Activated CD4-positive, alpha-beta memory T cell treated with anti-CD3 and anti-CD28 coated beads for 36 hours (primary cell): ENCODE data around the gene FOXN3. TPM values are rescaled to one million over a fixed set of nuclear protein-coding genes. Genes with fewer than 3 reads are reported as not detected.

Source experiments
- CTCF ChIA-PET: fragments of 350-600 bp; sonication (Branson Sonifier 250); formaldehyde crosslinking; loops from one replicate; lab custom pipeline; 2021; ENCODE audit warnings: antibody characterized with exemption, inconsistent platforms; lab: Charles Lee
- POLR2A ChIA-PET: fragments of 350-600 bp; sonication (Branson Sonifier 250); formaldehyde crosslinking; loops from one replicate; lab custom pipeline; 2021; ENCODE audit warnings: antibody characterized with exemption; lab: Charles Lee
- DNase-seq: peaks from one replicate; pipeline ENCODE4 v3.0.0-alpha.2; 2020
- H3K27ac Mint-ChIP-seq: one replicate; pipeline ENCODE4 v1.8.0; 2021; ENCODE audit warnings: mixed read lengths
- H3K27me3 Mint-ChIP-seq: one replicate; pipeline ENCODE4 v1.8.0; 2021; ENCODE audit warnings: mixed read lengths
- H3K36me3 Mint-ChIP-seq: one replicate; pipeline ENCODE4 v1.8.0; 2021; ENCODE audit warnings: mixed read lengths
- H3K4me1 Mint-ChIP-seq: one replicate; pipeline ENCODE4 v1.8.0; 2021; ENCODE audit warnings: low read depth, mixed read lengths
- H3K4me3 Mint-ChIP-seq: one replicate; pipeline ENCODE4 v1.8.0; 2021; ENCODE audit warnings: mild to moderate bottlenecking, mixed read lengths
- H3K9me3 Mint-ChIP-seq: one replicate; pipeline ENCODE4 v1.8.0; 2021; ENCODE audit warnings: mixed read lengths
- intact Hi-C: fragments of 100-400 bp; cut with micrococcal nuclease; formaldehyde crosslinking; loops from one replicate; pipeline ENCODE4 v1.15.1; 2023
- total RNA-seq, 2 experiments: library from RNA; stranded (reverse); gene quantifications; one replicate each; pipeline ENCODE4 v1.2.3, GENCODE V29; 2021

The FOXN3 gene
- total RNA-seq, 2 experiments from 2014 or later, result 59.1 to 63.5 TPM

- intact Hi-C loops, result no loop called here
- POLR2A ChIA-PET, result no interaction called here
Observed at GRCh38 chr14:89138846-89139245, 278.2 kb downstream of the FOXN3 start.

GRCh38 chr14:89137526-89138163 is 279.4 kb downstream of the FOXN3 start:
- H3K27ac Mint-ChIP-seq, result no peak overlapping the region
- intact Hi-C loops, result no loop called here
- ChIA-PET POLR2A (no interaction called here), CTCF (no interaction called here)
- H3K4me1 Mint-ChIP-seq, result no peaks in the 10 kb centered on the region
- H3K27me3 Mint-ChIP-seq, result peaks cover 1% of the 10 kb centered on the region
- peaks cover 17% of the 10 kb centered on the region for H3K9me3 Mint-ChIP-seq
- peaks cover 2% of the 10 kb centered on the region for H3K36me3 Mint-ChIP-seq
- H3K4me3 Mint-ChIP-seq, result no peak overlapping the region
- DNase-seq, result no peak

More at GRCh38 chr14:89138846-89139245, 278.2 kb downstream of the FOXN3 start:
- CTCF ChIA-PET, result no interaction called here
- Mint-ChIP-seq H3K4me3 (no peak overlapping the region), H3K27me3 (peaks cover 1% of the 10 kb centered on the region), H3K4me1 (no peaks in the 10 kb centered on the region), H3K9me3 (peaks cover 17% of the 10 kb centered on the region), H3K36me3 (peaks cover 2% of the 10 kb centered on the region), H3K27ac (no peak overlapping the region)
- no peak for DNase-seq

DNA sequence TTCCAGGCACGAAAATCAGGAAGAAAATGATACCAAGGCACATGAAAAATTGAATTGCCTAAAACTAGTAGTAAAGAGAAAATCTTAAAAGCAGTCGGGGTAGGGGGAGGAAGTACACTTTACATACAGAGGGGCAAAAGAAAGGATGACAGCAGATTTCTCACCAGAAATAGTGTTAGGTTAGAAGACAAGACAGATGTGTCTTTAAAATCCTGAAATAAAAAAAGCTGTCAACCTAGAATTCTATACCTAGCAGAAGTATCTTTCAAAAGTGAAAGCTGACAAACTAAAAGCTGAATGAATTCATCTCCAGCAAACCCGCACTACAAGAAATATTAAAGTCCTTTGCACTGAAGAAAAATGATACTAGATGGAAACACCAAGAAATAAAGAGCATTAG is 280.4 kb downstream of the FOXN3 start:
- ChIA-PET CTCF (no interaction called here), POLR2A (no interaction called here)
- H3K9me3 Mint-ChIP-seq, result peaks cover 17% of the 10 kb centered on the region
- no peak for DNase-seq
- no peak overlapping the region for H3K27ac Mint-ChIP-seq
- peaks cover 1% of the 10 kb centered on the region for H3K27me3 Mint-ChIP-seq
- no peak overlapping the region for H3K4me3 Mint-ChIP-seq
- H3K36me3 Mint-ChIP-seq, result peaks cover 2% of the 10 kb centered on the region
- intact Hi-C loops, result no loop called here
- H3K4me1 Mint-ChIP-seq, result no peaks in the 10 kb centered on the region

GRCh38 chr14:89134640-89135039 is 282.4 kb downstream of the FOXN3 start:
- Mint-ChIP-seq H3K9me3 (peaks cover 17% of the 10 kb centered on the region), H3K27me3 (no peaks in the 10 kb centered on the region), H3K4me3 (no peak overlapping the region), H3K27ac (no peak overlapping the region), H3K36me3 (peaks cover 2% of the 10 kb centered on the region), H3K4me1 (no peaks in the 10 kb centered on the region)
- ChIA-PET POLR2A (no interaction called here), CTCF (no interaction called here)
- intact Hi-C loops, result no loop called here
- no peak for DNase-seq

DNA sequence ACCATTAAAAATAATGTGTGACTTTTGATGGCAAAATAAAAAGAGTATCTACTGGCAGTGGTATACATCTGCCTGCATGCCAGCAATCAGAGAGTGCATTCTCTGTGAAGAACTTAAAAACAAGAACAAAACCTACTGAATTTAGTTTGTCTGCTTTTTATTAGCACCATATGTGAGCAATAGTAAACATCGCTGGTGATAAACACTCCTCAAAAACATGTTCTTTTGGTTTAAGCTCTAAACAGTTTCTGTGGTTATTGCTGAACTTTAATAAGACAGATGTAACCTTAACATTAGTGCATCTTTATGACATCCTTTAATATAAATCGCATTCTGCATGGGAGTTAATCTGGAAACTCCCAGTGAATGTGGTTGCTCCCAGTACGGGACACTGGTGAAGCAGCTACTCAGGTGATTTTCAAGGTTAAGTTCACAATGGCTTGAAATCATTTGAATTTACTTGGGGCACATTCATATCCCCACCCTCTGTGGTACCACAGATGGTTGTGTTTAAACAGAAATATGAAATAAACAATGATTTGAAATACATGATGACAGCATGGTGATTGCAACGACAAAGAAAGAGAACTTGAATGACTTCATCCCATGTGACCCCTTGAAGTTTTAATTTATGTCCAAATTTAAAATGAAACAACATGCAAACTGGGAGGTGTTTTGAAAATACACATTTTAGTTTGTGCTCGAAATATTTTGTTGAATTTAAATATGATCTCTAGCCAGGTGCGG is 285.9 kb downstream of the FOXN3 start:
- Mint-ChIP-seq H3K4me3 (no peak overlapping the region), H3K4me1 (no peaks in the 10 kb centered on the region), H3K27me3 (no peaks in the 10 kb centered on the region), H3K27ac (no peak overlapping the region), H3K9me3 (peaks cover 9% of the 10 kb centered on the region), H3K36me3 (peaks cover 2% of the 10 kb centered on the region)
- no peak for DNase-seq
- ChIA-PET POLR2A (no interaction called here), CTCF (no interaction called here)
- intact Hi-C loops, result no loop called here

DNA sequence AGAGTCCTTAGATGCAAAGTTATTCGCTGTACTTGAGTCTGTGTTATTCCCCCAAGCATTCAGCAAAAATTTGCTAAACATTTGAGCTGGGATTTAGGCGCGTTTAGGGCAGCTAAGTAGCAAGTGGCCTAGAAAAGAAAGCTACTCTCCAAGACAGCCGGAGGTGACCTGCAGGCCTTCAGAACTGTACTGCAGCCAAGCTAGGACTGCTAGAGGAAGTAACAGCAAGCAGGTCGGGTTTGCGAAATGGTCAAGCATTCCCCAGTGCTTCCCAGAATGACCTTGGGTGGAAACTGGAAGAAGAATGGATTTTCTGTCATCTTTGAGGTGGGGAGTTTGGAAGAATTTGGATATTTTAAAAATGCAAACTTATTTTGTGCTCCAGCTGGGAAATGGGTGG is 287.5 kb downstream of the FOXN3 start:
- POLR2A ChIA-PET, result no interaction called here
- no peaks in the 10 kb centered on the region for H3K9me3 Mint-ChIP-seq
- CTCF ChIA-PET, result no interaction called here
- intact Hi-C loops, result no loop called here
- H3K27ac Mint-ChIP-seq, result no peak overlapping the region
- H3K4me3 Mint-ChIP-seq, result no peak overlapping the region
- no peaks in the 10 kb centered on the region for H3K4me1 Mint-ChIP-seq
- no peak for DNase-seq
- no peaks in the 10 kb centered on the region for H3K27me3 Mint-ChIP-seq
- H3K36me3 Mint-ChIP-seq, result no peaks in the 10 kb centered on the region

DNA sequence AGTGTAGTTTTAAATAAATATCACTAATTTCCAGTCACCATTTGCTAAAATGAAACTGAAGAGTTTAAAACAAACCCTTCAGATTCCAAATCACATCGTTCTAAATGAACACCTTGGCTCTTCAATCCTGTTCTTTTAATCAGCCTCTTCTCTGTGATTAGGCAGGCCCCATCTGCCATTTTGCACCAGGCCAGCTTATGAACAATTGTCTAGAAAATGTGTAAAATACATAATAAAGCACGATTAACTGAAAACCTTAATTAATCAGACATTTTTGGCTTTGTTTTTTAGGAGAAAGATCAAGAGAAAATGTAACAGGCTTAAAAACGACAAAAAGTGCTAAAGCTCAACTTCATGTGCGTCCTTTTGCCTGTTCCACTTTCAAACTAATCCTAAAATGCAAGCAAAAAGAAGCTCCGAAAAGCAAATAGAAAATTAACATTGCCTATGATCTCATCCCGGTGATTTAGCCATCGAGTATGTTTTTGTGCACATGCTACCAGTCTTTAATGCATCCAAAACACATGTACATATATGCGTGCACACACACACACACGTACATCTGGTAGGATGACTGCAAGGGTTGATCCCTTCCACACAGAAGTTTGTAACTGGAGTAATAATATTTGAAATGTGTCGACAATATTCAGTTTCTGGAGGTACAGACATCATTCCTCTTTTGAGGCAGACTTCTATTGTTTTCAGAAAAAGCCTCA is 288.6 kb downstream of the FOXN3 start:
- H3K9me3 Mint-ChIP-seq, result no peaks in the 10 kb centered on the region
- H3K27ac Mint-ChIP-seq, result no peak overlapping the region
- no peak for DNase-seq
- H3K4me3 Mint-ChIP-seq, result no peak overlapping the region
- intact Hi-C loops, result no loop called here
- ChIA-PET POLR2A (no interaction called here), CTCF (no interaction called here)
- no peaks in the 10 kb centered on the region for H3K4me1 Mint-ChIP-seq
- no peaks in the 10 kb centered on the region for H3K27me3 Mint-ChIP-seq
- H3K36me3 Mint-ChIP-seq, result no peaks in the 10 kb centered on the region

DNA sequence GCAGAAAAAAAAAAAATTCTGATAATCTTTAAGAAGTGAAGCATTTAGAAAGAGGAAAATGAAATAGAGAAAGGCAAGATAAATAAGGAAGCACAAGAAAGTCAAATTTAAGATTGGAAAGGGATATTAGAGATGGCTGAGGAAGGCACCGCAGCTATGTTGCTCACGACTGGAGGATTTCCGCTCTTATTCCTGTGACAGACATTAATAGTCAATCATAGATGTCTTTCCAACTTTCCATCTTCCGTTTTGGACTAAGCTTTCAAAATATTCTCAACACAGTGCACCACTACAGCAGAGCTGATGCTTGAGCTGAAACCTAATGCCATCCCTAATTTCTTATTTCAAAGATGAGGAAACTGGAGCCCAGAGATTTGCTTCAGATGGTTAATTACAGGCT is 290.6 kb downstream of the FOXN3 start:
- DNase-seq, result no peak
- Mint-ChIP-seq H3K9me3 (no peaks in the 10 kb centered on the region), H3K4me3 (no peak overlapping the region), H3K27ac (no peak overlapping the region), H3K27me3 (peaks cover 5% of the 10 kb centered on the region), H3K36me3 (no peaks in the 10 kb centered on the region), H3K4me1 (no peaks in the 10 kb centered on the region)
- intact Hi-C loops, result no loop called here
- POLR2A ChIA-PET, result no interaction called here
- CTCF ChIA-PET, result no interaction called here

GRCh38 chr14:89125216-89125615 is 291.8 kb downstream of the FOXN3 start:
- ChIA-PET CTCF (no interaction called here), POLR2A (no interaction called here)
- peaks cover 5% of the 10 kb centered on the region for H3K27me3 Mint-ChIP-seq
- intact Hi-C loops, result no loop called here
- no peaks in the 10 kb centered on the region for H3K36me3 Mint-ChIP-seq
- H3K4me1 Mint-ChIP-seq, result no peaks in the 10 kb centered on the region
- no peak overlapping the region for H3K4me3 Mint-ChIP-seq
- DNase-seq, result no peak
- no peak overlapping the region for H3K27ac Mint-ChIP-seq
- H3K9me3 Mint-ChIP-seq, result no peaks in the 10 kb centered on the region

- Mint-ChIP-seq H3K36me3 (no peaks in the 10 kb centered on the region), H3K27me3 (peaks cover 5% of the 10 kb centered on the region), H3K27ac (no peak overlapping the region), H3K9me3 (peaks cover 10% of the 10 kb centered on the region), H3K4me3 (no peak overlapping the region), H3K4me1 (no peaks in the 10 kb centered on the region)
- ChIA-PET POLR2A (no interaction called here), CTCF (no interaction called here)
- no peak for DNase-seq
- intact Hi-C loops, result no loop called here
Observed at GRCh38 chr14:89123851-89124250, 293.2 kb downstream of the FOXN3 start.

DNA sequence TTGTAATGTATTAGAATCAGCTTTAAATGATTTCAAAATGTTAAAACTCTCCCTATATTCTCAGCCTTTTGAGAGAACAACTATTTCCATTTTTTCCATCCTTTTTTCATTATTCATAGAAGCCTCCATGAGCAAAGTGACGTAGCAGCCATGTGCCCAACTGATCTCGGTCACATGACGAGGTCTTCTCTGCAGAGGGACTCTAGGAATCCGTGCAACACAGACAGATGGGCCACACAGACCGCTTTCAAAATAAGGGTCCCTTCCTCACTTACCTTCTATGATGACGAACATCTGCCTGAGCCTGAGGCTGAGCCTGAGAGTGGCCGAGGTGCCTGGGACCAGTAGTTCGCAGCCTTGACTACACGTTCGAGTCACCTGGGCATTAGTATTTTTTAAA is 293.8 kb downstream of the FOXN3 start:
- no peak overlapping the region for H3K27ac Mint-ChIP-seq
- no peaks in the 10 kb centered on the region for H3K4me1 Mint-ChIP-seq
- H3K9me3 Mint-ChIP-seq, result peaks cover 12% of the 10 kb centered on the region
- intact Hi-C loops, result no loop called here
- H3K4me3 Mint-ChIP-seq, result no peak overlapping the region
- DNase-seq, result no peak
- peaks cover 5% of the 10 kb centered on the region for H3K27me3 Mint-ChIP-seq
- POLR2A ChIA-PET, result no interaction called here
- CTCF ChIA-PET, result no interaction called here
- no peaks in the 10 kb centered on the region for H3K36me3 Mint-ChIP-seq

DNA sequence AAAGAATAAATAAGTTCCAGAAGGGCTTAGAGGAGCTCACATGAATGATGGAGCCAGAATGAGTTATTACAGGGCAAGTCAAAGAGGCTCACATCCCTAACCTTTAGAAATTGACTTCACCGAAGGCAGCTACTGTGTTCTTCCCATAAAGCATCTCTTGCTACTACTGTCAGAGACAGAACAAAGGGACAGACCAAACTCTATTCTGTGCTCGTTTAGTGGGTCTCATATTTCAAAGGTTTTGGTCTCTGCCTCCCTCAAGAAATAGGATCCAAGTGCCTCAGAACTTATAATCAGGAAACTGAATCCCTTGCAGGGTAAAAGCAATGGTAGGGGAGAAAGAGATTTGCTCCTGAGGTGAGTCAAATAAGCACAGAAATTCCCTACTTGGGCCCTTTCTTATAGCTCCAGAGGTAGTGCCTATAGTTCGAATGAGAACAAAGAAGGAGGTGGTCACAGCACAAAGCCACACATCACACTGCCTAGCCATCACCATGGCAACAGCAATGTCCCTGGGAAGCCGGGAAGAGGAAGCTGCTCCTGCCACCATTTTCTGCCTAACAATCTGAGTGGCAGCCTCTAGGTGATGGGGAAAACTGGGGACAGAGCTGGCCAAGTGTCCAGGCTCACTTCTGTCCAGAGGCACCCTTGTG is 294.9 kb downstream of the FOXN3 start:
- ChIA-PET CTCF (no interaction called here), POLR2A (no interaction called here)
- Mint-ChIP-seq H3K27me3 (peaks cover 8% of the 10 kb centered on the region), H3K4me1 (no peaks in the 10 kb centered on the region), H3K36me3 (no peaks in the 10 kb centered on the region), H3K27ac (no peak overlapping the region), H3K9me3 (peaks cover 12% of the 10 kb centered on the region), H3K4me3 (no peak overlapping the region)
- no peak for DNase-seq
- intact Hi-C loops, result no loop called here
